Measurements from ENCODE around the gene ENG.

DNA sequence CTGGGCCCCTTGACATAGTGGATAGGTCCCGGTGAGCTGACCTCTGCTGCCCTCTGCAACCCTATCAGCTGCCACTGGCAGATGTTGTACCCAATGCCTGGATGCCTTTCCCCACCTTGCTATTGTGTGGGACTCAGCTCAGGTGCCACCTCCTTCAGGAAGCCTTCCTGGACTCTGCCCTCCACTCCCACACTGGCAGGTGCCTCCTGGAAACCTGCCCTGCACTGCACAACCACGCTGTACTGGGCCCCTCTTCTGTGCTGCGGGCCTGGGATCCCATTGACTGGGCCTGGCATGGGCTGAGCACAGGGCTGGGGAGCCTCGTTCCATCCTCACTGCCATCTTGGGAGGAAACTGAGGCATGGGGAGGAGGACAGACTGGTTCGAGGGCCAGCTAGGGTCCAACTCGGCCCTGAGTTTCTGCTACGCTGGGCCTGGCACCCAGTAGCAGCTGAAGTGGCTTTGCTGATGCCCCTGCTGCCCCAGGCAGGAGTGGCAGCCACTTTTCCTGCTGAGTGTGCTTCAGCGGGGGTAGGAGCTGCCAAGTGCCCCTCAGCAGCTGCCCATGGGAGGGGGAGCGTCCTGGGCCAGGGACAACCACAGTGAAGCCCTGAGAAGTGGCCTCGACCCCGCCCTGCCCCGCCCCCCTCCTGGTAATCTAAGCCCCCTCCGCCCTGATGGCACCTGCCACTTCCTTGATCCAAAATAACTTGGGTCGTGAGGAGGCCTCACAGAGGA is 21.7 kb upstream of the ENG start:
- TF ChIP-seq CTCF (IDR thresholded peaks at IDR 0.05) (no peak), POLR2A (IDR thresholded peaks at IDR 0.05) (no peak)

Data from heart left ventricle (tissue), 13 donors.